ENCODE measurements around the gene EHF. TPM values are rescaled to one million over a fixed set of nuclear protein-coding genes. Genes with fewer than 3 reads are reported as not detected.
A peak's percentile ranks its signal among the peaks of the same experiment; 100 is the strongest.

Gene EHF
- total and polyA plus RNA-seq, 9 of the 15 experiments (the other 6 are each of a cell fraction or from before 2014, with no cell fraction given) = 0.04 to 0.54 (median 0.37) TPM

- TF ChIP-seq ZNF407 (IDR thresholded peaks at IDR 0.05; ENCODE audit: low read depth) (no peak), MEIS2 (IDR thresholded peaks at IDR 0.05; ENCODE audit: partially characterized antibody) (no peak), ZNF232 (CRISPR knock-in tag; IDR thresholded peaks at IDR 0.05) (no peak), CXXC5 (CRISPR knock-in tag; IDR thresholded peaks at IDR 0.05) (0 out of 2 replicates have a peak, but pooled peaks have one; percentile 26), POU5F1 (IDR thresholded peaks at IDR 0.05; ENCODE audit: borderline replicate concordance, low read depth, low read length, partially characterized antibody) (no peak), ZKSCAN1 (IDR thresholded peaks at IDR 0.05; ENCODE audit: low read depth, low read length) (no peak), JUNB (CRISPR knock-in tag; conservative IDR thresholded peaks at IDR 0.05) (no peak), ZNF445 (CRISPR knock-in tag; IDR thresholded peaks at IDR 0.05; ENCODE audit: low read depth) (no peak), ZHX1 (conservative IDR thresholded peaks at IDR 0.05; ENCODE audit: low read length) (no peak), GTF2B (IDR thresholded peaks at IDR 0.05; ENCODE audit: extremely low read depth, insufficient read length) (no peak), THAP12 (CRISPR knock-in tag; IDR thresholded peaks at IDR 0.05) (no peak), MYBL2 (IDR thresholded peaks at IDR 0.05; ENCODE audit: low read depth) (no peak), MYBL2 (CRISPR knock-in tag; IDR thresholded peaks at IDR 0.05; ENCODE audit: borderline replicate concordance) (no peak)
Observed at GRCh38 chr11:34653851-34654482, 33.1 kb downstream of the EHF start (continued).

Measured in K562 (cell line).